Measurements from ENCODE around the gene OPRM1.

GRCh38 chr6:154012852-154013251, 26.2 kb upstream of the OPRM1 start:
- TF ChIP-seq, protein P1, sequence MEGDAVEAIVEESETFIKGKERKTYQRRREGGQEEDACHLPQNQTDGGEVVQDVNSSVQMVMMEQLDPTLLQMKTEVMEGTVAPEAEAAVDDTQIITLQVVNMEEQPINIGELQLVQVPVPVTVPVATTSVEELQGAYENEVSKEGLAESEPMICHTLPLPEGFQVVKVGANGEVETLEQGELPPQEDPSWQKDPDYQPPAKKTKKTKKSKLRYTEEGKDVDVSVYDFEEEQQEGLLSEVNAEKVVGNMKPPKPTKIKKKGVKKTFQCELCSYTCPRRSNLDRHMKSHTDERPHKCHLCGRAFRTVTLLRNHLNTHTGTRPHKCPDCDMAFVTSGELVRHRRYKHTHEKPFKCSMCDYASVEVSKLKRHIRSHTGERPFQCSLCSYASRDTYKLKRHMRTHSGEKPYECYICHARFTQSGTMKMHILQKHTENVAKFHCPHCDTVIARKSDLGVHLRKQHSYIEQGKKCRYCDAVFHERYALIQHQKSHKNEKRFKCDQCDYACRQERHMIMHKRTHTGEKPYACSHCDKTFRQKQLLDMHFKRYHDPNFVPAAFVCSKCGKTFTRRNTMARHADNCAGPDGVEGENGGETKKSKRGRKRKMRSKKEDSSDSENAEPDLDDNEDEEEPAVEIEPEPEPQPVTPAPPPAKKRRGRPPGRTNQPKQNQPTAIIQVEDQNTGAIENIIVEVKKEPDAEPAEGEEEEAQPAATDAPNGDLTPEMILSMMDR (IDR thresholded peaks at IDR 0.05; ENCODE audit: low read depth, low read length, missing input control): no peak
- TF ChIP-seq MAX (IDR thresholded peaks at IDR 0.05) (no peak), REST (IDR thresholded peaks at IDR 0.05) (no peak), RXRA (IDR thresholded peaks at IDR 0.05) (no peak), TAF1 (conservative IDR thresholded peaks at IDR 0.05) (no peak), JUND (IDR thresholded peaks at IDR 0.05) (no peak), SP1 (IDR thresholded peaks at IDR 0.05) (no peak)

Measured in liver (tissue), 3 donors.